NCI-H1436 (cell line): ENCODE results near the gene KIF1C.

Experiments used
- DNase-seq: peaks from one replicate; lab custom pipeline; 2025; lab: John Stamatoyannopoulos, UW

The KIF1C gene

DNA sequence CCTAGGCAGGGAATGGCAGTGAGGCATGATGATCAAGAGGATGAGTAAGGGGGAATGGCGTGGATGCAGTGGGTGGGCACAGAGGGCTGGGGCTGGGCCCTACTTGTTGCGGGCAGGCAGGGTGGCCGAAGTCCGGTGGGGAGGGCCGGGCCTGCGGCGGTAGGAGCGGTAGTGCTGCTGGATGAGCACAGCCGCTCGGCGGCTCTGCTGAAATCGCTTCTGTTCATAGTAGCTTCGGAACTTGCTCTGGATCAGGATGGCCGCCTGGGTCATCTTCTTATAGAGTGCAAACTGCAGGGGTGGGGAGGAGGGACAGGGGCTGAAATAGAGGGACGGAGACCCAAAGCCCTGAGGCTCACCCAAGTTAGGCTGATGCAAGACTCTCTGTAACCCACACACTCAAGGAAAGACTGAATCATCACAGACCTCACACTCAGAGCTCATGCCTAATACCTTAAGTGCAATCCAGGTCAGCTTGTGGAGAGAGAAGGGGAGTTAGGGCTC is 28.7 kb upstream of the KIF1C start:
- DNase-seq, result no peak

DNA sequence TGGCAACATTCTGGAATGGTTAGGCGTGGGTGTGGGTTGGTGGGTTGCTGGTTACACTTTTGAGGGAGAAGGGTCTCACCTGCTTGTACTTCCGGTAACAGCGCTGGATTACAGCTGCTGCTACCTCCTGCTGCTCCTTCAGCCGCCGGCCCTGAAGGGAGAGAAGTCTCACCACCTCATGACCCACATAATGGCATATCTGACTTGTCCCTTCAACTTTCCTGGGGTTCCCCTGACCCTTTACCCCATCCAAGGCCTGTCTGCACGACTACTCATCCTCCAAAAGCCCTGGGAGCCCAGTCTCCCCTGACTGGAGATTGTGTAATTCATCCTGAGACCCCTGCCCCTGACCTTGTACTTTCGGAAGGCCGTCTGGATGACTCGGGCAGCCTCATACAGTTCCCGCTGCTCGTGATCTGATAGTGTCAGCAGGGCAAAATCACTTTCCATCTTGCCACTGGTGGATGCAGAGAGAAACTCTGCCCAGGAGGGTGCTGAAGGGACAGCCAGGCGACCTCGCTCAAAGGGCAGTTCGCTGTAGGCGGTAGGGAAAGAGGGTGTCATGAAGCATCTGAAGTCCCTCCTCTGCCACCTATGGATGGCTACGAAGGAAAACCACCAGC is 28.1 kb upstream of the KIF1C start:
- DNase-seq, result no peak

DNA sequence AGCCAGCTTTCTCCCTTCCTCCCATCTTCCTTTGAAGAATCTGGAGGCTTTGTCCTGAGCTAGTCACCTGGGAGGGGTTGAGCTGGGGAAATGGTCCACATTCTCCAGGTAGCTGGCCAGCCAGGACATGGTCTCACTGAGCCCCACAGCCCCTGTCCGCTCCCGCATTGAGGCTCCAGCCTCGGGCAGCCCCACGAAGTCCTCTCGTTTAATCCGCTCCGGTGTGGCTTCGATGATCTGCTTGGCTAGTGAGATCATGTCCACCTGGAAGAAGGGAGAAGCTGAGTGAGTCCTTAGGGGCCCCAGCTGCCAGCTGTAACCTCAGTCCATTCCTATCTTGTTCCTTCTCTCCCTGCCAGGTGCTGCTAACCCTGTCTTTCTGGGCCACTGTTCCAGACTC is 27.5 kb upstream of the KIF1C start:
- DNase-seq, result no peak

DNA sequence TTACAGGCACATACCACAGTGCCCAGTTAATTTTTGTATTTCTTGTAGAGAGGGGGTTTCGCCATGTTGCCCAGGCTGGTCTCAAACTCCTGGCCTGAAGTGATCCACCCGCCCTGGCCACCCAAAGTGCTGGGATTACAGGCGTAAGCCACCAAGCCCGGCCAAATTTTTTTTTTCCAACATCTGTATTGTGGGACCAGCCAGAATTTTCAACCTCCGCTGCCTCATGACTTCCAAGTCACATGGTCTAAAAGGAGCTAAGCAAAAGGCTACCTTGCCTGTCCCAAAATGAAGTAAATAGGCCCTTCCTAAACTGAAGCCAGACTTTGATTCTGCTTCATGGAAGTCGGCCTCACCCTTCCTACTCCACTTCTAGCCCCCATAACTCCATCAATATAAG is 25.9 kb upstream of the KIF1C start:
- DNase-seq, result no peak

DNA sequence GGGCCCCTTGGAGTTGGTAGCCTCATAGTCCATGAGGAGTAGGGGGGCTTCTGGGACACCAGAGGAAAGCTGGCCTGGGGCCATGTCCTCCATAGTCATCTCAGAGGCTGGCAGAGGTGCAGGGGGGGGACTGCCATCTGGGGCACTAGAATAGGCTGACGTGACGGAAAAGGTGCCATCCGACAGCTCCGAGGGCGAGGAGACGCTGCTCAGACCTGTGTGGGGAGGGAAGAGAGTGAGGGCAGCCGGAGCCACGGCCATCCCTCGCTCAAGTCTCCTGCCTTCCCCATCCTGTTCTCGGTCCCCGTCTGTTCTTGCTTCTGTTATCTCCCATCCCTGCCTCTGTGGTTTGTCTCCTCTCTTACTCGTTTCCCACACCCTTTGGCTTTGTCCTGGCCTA is 25.4 kb upstream of the KIF1C start:
- DNase-seq, result no peak

DNA sequence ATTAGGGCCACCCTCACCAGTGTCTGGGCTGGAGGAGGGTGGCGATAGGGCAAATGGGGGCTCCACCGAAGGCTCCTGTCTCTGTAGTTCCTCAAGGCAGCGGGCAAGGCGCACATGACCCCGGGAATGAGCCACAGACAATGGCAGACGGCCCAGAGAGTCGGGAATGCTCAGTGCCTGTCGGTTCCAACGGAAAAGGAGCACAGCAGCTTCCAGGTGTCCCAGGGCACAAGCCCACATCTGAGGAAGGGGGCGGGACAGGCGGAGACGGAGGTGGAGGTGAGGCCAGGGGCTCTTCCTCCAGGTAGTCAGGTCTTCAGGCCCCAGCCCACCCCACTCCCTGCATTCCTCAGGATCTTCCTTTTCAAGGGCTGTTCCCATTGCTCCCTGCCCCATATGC is 25.0 kb upstream of the KIF1C start:
- no peak for DNase-seq

DNA sequence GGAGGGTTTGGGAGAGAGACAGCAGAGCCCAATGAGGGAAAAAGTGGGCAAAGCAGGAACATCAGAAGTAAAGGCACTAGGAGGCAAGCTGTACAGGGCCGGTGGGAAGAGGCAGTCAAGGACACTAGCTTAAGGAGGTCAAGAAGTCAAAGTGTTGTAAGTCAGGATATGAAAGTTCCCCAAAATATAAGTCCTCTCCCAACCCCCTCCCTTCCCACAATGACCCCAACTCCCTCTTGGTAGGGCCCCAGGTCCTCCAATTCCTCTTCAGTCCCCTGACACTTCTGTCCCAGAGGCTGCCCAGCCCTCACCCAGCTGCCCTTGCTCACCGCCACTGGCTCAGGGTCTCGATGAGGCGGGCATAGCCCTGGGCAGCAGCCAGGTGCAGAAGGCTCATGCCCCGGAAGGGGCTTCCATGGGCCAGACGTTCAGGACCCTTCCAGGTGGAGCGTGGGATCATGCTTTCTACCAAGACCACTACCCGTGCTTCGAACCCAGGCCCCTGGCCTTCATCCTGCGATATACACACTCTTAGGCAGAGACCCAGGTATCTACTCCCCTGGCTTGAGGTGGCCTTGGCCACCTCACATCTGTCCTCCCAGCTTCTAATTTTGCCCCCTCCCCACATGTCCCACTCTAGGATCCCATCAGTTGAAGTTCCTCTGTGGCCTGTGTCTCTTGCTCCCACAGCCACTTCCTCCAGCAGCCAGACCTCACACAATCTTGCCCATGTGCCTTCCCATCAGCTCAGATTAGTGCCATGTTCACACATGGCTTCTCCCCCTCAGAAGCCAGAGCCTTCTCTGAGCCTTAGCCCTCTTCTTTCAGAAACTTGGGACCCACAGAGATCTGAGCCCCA is 24.3 kb upstream of the KIF1C start:
- no peak for DNase-seq

DNA sequence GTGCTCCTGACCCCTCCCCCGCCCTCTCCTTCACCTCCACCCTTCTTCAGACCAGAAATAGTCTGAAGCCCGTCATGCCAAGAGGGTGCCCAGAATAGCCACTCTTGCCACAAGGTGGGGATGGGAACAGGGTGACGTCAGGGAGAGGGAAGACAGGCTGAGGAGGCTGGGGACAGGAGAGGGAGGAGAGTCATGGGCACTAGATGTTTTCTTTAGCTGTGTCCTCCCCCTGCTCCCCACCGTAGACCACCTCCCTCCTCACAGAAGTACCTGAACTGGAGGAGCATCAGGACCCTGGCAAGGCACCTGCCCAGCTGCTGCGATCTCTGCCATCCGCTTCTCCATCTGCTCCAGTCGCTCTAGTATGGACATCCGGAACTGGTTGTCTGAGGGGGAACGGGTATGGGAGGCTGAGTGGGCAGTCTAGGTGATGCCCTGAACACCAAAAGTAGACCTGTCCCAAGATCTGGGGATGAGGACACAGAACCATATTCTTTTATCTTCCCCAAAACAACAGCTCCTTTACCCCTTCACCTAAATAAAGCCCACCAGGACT is 23.6 kb upstream of the KIF1C start:
- DNase-seq, result no peak

DNA sequence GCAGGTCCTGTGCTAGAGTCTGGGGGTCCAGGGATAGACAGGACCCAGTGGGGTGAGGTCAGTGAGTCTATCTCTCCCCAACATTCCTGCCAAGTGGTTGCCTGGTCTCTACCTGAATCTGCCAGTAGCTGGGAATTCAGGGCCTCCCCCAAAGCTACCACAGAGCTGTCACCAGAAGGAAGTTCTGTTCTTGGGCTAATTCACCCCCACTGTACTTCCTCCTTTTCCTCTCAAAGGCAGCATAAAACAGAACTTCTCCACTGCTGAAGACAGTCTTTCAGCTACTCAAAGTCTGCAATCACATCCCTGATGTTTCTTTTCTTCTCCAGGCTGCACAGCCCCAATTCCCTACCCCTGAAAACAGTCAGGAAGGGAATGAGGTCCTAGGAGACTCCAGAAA is 19.0 kb upstream of the KIF1C start:
- DNase-seq, result no peak

DNA sequence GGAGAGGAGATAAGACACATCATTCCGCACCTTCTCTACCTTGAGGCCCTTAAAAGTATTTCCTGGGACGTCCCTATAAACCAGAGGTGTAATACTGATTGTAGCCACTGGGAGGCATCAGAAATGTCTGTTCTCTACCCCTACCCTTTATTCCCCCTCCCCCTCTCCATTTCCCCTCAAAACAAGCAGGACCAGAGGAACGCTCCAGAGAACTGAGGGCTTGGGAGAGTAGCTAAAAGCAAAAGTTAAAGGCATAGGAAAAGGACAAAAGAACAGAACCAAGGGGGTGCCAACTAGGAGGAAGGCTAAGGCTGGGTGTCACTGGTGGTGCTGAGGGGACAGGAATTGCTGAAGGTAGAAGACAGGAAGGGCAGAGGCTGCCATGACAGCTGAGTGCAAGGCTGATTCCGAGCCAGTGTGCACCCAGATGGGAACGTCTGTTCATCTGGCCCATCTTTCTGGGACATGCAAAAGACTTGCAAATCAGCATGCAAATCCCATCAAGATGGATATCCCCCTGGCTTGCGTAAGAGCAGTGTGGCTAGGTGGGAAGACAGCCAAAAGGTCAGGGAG is 17.0 kb upstream of the KIF1C start:
- DNase-seq, result peak; percentile 56

DNA sequence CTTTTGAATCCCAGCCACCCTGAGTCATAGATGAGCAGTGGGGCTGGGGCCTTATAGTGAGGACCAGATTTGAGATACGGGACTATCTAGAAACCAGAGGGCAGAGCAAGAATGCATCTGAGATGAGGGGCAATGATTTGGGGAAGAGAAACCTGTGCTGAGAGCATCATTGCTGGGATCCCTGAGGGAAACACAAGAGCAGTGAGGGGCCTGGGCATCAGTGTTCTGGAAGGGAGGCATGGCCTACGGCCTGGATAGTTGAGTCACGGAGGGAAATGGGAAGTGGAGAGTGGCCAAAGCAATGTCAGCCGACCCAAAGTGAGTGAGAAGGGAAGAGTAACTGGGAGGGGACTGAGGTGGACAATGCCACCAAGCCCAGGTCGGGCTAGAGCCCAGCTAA is 15.4 kb upstream of the KIF1C start:
- DNase-seq, result no peak

DNA sequence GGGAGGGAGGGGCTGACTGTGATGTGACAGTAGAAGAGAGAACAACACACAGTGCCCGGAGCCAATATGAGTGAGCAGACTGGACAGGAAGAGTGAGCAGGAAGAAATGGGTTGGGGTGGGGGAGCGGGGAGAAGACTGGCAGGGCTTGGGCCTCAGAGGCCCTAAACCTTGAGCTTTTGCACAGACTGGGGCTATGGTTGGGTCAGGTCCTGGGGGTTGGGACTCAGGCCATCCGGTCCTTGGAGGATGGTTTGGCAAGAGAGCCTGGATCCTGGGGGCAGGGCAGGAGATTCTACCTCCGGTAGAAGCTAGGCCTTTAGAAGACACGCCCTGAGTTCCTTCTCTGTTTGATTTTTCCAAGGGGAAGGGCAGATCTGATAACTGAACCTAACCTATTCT is 11.3 kb upstream of the KIF1C start:
- no peak for DNase-seq

DNA sequence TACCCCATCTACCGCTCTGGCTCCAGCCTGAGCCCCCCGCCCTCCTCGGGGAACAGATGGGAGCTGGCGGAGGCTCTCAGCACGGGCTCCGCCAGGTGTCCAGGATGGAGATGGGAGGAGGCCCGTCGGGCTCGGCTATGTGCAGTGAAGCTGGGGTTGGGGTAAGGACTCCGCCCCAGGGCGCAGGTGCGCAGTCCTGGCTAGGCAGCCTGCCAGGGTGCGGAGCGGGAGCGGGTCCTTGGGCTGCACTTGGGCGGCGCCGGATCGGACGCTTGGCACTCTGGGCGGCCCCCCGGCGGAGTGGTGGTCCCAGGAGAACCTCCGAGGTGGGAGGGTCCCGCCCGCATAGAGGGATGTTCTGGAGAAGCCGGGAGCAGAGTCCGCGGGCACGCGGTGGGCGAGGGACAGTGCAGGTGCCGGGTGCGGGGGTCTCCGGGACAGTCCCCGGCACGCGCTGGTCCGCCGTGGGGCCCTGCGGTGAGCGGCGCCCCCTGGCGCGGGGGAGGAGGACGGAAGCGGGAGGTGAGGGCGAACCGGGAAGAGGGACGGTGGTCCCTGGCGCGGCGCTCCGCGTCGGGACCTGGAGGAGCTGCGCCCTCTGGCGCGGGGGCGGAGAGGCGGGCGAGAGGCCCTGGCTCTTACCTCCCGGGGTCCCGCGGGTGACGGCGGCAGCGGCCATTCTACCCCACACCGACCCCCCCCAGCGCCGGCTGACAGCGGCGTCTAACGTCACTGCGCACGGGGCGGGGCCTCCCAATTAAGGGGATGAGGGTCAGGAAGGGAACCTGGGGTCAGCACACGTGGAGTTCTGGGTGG is 10.6 kb upstream of the KIF1C start, which contains the start of gene CAMTA2:
CAMTA2 (minus strand) TSS at position 725 of the 816 bp plus-strand sequence. CDS start 1,453 bp downstream, outside the sequence.
- peak; percentile 76 for DNase-seq

DNA sequence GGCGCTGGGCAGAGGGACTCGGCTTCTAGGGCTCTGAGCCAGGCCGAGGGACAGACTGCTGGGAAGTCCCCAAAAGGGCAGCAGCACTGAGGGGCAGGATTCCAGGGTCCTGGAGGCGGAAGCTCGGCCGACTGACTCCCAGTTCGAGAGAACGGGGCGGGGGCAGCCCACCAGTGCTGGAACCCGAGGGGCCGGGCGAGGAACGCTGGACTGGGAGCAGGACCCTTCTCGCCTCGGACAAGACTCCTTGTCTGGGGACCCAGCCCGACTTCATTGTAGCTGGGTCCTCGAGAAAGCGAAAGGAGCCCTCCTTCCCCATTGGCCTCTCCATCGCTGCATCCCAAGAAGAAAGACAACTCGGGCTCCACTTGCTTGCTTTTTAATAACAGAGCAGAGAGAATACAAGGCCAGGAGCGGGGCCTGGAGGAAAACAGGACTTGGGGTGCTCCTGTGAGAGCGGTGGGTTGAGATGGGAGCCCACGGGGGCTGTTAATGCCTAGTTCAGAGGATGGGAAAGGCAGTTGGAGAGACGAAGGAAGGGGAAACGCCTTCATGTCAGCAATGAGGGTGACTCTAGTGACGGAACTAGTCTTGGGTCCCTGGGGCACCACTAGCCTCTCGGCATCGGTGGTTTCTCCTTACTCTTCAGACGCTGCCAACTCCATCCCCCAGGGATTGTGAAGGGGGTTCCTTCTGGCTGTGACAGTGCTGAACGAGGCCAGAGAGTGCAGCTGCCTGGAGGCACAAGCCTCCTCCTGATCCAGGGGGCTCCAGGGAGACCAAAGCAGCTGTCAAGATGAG is 9.8 kb upstream of the KIF1C start:
- peak; percentile 62 for DNase-seq

DNA sequence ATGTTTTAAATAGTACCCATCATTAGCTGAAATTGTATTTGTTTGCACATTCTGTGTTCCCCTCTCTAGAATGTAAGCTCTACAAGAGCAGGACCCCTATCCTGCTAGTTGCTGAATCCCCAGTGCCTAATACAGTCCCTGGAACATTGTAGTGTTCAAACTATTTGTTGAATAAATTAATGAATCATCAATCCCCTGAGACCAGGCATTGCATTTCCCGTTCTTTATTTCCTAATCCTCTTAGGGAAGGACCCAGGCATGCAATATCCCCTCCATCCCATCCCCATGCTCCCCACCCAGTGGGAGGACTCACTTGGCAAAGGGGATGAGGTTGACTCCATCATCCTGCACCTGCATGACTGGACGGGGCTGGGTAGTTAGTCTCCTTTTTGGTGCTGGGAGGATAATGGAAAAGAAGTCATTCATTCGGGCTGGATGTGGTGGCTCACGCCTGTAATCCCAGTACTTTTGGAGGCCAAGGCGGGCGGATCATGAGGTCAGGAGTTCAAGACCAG is 3.6 kb upstream of the KIF1C start:
- DNase-seq, result no peak

DNA sequence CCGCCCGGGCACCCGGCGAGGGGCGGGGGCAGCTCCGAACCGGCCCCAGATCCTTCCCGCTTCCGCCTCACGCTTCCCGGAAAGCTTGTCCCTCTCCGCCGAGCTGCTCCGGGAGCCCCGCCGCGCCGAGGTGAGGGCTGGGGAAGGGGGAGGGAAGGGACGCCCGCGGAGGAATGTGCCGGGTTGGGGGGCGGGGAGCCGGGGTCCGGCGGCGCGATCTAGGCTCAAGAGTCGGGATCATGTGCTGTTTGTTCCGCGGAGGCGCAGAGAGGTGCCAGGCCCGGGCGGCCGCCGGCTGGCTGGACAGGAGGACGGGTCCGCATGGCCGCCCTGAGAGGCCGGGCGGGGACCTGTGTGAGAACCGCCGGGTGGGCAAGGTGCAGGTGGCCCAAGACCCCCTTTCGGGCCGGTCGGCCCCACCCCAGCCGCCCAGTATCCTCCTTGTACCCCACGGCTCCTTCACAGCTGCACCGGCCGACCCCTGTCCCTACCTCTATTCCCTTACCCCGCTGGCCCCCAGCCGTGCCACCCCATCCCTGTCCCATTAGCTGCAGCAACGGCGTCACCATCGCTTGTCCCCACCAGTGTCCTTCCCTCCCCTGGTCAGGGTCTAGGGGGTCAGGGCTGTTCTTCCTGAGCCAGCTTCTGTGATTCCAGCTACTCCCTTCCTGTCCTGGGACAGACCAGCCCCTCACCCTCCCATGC is 429 bp downstream of the KIF1C start:
- no peak for DNase-seq

DNA sequence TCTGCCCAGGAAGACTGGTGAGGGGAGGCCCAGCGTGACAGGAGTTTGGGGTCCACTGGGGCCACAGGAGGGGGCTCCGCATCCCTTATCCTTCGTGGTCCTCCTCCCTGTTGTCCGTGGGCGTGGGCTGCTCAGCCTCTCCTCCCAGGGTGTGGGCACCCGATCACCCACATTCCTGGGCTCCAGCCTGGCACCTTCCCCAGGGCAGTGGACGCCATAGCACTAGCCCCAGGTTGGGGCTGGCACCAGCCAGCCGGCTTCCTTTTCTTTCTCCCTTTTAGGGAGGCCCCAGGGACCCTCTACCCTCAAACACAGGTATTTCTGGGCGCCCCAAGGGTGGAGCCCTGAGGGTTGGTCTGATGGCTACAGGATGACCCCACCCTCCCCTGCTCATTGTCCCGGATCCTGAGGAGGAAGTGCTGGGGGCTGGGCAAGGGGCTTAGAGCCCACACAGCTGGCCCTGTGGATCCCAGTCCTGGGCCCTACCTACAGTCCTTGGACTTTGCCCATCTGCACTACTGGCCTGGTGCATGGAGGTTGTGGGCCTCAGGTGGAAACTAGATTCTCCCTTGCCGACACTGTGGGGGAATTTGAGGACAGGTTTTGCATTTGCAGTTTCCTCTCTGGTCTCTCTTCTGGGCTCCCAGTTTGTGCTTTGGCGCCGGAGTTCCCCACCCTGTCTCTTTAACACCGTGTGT is 1.1 kb downstream of the KIF1C start:
- DNase-seq, result no peak

DNA sequence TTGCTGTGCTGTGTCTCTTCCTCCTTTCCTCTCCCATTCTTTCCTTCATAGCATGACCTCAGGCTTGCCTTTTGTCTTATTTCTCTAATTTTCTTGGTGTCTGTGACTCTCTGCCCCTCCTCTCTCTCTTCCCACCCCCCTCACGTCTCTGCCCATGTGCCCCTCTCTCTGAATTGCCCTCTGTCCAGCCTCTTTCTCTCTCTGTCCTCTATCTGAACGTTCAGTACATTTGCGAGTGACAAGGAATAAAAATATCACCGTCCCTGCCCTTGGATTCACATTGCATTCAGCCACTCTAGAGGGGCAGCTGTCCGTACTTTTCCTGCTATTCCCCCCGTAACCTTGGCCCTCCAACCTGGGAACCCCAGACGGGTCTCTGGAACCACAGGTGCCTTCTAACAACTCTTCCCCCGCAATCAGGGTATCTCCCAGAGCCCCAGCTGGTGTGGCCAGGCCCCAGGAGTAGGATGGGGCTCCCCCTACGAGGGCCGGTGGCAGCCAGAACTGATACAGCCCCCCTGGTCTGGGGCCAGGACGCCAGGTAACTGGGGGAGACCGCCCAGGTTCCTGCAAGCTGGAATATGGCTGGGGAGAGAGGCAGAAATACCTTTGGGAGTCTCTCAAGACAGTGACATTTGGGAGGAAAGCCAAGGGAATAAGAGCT is 1.8 kb downstream of the KIF1C start:
- DNase-seq, result no peak

DNA sequence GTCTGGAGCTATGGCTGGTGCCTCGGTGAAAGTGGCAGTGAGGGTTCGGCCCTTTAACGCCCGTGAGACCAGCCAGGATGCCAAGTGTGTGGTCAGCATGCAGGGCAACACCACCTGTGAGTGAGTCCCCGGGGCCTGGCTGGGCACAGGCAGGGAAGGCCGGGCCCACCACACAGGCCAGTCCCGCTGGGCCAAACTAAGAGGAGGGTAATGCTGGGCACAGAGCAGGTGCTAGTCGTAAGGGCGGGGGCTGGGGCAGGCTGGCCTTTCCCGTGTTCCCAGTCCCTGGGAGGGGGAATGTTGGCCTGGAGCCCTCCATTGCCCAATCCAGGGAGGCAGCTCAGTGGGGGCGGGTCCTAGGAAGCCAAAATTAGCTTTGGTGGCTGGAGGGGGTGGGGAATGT is 2.5 kb downstream of the KIF1C start:
- DNase-seq, result no peak
